ENCODE data around the gene LBX2. TPM values are rescaled to one million over a fixed set of nuclear protein-coding genes. Genes with fewer than 3 reads are reported as not detected.

Gene LBX2
- total RNA-seq, 1 donor from 2014 or later, result 0.39 TPM

GRCh38 chr2:74458132-74458937, 41.1 kb downstream of the LBX2 start, which contains the start of gene WBP1:
Gene WBP1, plus strand, starts transcription at chr2:74458438. Its CDS starts 165 bp downstream, at chr2:74458603.
- peak; percentile 100 for DNase-seq (ENCODE audit: low read depth in 2 of 2)

DNA sequence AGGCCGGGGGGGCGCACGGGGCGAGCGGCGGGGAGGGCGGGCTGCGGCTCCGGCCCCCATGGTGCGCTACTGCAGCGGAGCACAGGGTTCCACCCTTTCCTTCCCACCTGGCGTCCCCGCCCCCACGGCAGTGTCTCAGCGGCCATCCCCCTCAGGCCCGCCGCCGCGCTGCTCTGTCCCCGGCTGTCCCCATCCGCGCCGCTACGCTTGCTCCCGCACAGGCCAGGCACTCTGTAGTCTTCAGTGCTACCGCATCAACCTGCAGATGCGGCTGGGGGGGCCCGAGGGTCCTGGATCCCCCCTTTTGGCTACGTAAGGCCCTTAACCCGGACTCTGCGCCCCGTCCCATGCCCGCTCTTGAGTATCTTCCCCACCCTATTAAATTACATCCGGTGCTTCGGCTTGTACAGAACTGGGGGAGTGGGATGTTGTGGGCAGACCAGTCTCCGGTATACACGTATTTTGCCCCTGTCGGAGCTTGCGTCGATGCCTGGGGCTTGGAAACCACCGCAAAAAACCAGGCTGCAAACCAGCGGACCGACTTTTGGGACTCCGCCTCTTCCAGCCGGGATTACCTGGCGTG, 41.8 kb downstream of the LBX2 start:
- DNase-seq (ENCODE audit: low read depth in 2 of 2), result peak in 1 of 2 donors; percentile 69

DNA sequence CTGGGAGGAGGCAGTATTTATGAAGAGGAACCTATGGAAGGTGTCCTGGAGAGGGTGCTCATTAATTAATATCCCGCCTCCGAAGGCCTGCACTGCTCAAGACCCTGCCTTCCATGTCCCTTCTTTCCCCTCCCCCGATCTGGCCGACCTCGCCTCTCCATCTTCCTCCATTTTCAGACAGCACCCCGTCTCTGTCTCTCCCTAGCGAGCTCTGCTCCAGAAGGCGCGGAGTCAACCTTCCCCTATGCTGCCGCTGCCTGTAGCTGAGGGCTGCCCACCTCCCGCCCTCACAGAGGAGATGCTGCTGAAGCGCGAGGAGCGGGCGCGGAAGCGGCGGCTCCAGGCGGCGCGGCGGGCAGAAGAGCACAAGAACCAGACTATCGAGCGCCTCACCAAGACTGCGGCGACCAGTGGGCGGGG, 42.3 kb downstream of the LBX2 start:
- DNase-seq (ENCODE audit: low read depth in 2 of 2), result no peak

- DNase-seq (ENCODE audit: low read depth in 2 of 2), result peak; percentile 98
Observed at GRCh38 chr2:74454654-74455511, 44.5 kb downstream of the LBX2 start, which contains the start of gene INO80B. Gene INO80B, plus strand, starts transcription at chr2:74455087. Its CDS starts 30 bp downstream, at chr2:74455117.

DNA sequence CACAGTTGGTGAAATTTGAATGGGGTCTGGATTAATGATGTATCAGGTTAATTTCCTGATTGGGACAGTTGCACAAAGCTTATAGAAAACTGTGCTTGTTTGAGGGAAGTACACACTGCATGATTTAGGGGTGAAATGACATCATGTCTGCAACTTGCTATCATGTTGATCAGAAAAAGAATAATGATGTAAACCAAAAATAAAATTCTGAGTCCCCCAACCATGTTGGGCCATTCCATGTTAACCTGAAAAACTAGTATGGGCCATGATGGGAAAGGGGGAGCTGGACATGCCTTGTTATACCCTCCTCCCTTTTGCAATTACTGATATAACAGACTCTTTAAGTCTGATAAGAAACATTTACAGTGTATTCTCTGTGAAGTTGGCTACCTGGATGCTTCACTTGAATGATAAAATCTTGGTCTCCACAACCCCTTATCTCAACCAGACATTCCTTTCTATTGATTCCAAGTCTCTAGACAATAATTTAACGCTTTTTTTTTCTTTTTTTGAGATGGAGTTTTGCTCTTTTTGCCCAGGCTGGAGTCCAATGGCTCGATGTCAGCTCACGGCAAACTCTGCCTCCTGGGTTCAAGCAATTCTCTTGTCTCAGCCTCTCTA, 48.7 kb downstream of the LBX2 start:
- no peak for DNase-seq (ENCODE audit: low read depth in 2 of 2)

DNA sequence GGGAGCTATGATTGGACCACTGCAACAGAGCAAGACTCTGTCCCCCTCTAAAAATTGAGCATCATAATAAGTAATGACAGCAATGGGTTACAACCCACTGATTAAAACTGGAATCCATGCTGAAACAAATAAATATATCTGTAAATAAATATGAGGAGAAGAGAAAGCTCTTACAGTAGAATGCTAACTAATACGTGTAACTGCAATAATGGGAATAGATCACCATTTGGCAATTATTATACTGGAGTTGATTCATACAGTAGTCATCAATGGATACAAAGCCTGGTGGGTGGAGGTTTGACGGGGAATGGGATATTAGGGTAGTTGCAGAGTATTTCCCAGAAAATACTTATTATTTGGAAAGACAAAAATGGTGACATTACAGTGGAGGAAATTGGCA, 50.6 kb downstream of the LBX2 start:
- DNase-seq (ENCODE audit: low read depth in 2 of 2), result no peak

Other genes with a start within 250 kb of the LBX2 start
- under 0.01 and 0.25 TPM in 2 replicates for gene SLC4A5, start 156.2 kb downstream of the LBX2 start, total RNA-seq
- gene DCTN1, start 119.3 kb downstream of the LBX2 start, total RNA-seq, result 105 and 136 TPM in 2 replicates
- gene C2orf81, start 78.0 kb downstream of the LBX2 start, total RNA-seq, result under 0.01 and 0.13 TPM in 2 replicates
- 36.7 and 37.6 TPM in 2 replicates for gene WDR54, start 77.9 kb downstream of the LBX2 start, total RNA-seq
- 18.0 and 32.9 TPM in 2 replicates for gene RTKN, start 57.7 kb downstream of the LBX2 start, total RNA-seq
- 4.1 and 7.1 TPM in 2 replicates for gene INO80B, start 44.5 kb downstream of the LBX2 start, total RNA-seq
- gene WBP1, start 41.2 kb downstream of the LBX2 start, total RNA-seq, result 35.3 and 49.9 TPM in 2 replicates
- 40.4 and 57.1 TPM in 2 replicates for gene MOGS, start 34.2 kb downstream of the LBX2 start, total RNA-seq
- gene MRPL53, start 26.9 kb downstream of the LBX2 start, total RNA-seq, result 27.3 and 31.3 TPM in 2 replicates
- gene CCDC142, start 16.6 kb downstream of the LBX2 start, total RNA-seq, result 9.1 and 13.1 TPM in 2 replicates
- 5.3 and 7.3 TPM in 2 replicates for gene TTC31, start 16.5 kb downstream of the LBX2 start, total RNA-seq
- gene PCGF1, start 8.1 kb upstream of the LBX2 start, total RNA-seq, result 8.1 and 11.0 TPM in 2 replicates
- not detected in 2 replicates for gene TLX2, start 14.8 kb upstream of the LBX2 start, total RNA-seq
- gene DQX1, start 26.6 kb upstream of the LBX2 start, total RNA-seq, result under 0.01 TPM in 1 of 2 replicates, not detected in the other
- 84.3 and 113 TPM in 2 replicates for gene AUP1, start 30.1 kb upstream of the LBX2 start, total RNA-seq
- gene HTRA2, start 30.3 kb upstream of the LBX2 start, total RNA-seq, result 40.3 and 51.7 TPM in 2 replicates
- 0.77 and 2.0 TPM in 2 replicates for gene LOXL3, start 54.3 kb upstream of the LBX2 start, total RNA-seq
- 20.9 and 27.1 TPM in 2 replicates for gene DOK1, start 55.1 kb upstream of the LBX2 start, total RNA-seq
- not detected in 2 replicates for gene M1AP, start 148.7 kb upstream of the LBX2 start, total RNA-seq
- 2.6 and 5.1 TPM in 2 replicates for gene SEMA4F, start 154.6 kb upstream of the LBX2 start, total RNA-seq